H9 (cell line): ENCODE data around the gene FAM227B. TPM values are rescaled to one million over a fixed set of nuclear protein-coding genes. Genes with fewer than 3 reads are reported as not detected.

Source experiments
- DNase-seq: peaks from one replicate; pipeline ENCODE4 v3.0.0-alpha.2; 2017
- H2AFZ ChIP-seq: one replicate; pipeline ENCODE4 v1.6.1; 2013; ENCODE audit warnings: mild to moderate bottlenecking, low read length, control low read depth, moderate library complexity
- H2AK5ac ChIP-seq: 2 replicates; pipeline ENCODE4 v1.6.1; 2013; ENCODE audit warnings: low read length, control low read depth, mixed read lengths; ENCODE audit not compliant: insufficient read length
- H2BK120ac ChIP-seq: one replicate; pipeline ENCODE4 v1.6.1; 2013; ENCODE audit warnings: low read depth, mild to moderate bottlenecking, low read length, control low read depth, inconsistent platforms; ENCODE audit not compliant: poor library complexity, severe bottlenecking
- H2BK12ac ChIP-seq: 2 replicates; pipeline ENCODE4 v1.6.1; 2013; ENCODE audit warnings: low read length, control low read depth, mixed read lengths, low read depth; ENCODE audit not compliant: insufficient read length
- H2BK15ac ChIP-seq: 2 replicates; pipeline ENCODE4 v1.6.1; 2013; ENCODE audit warnings: low read depth, low read length, control low read depth
- H2BK20ac ChIP-seq: one replicate; pipeline ENCODE4 v1.6.1; 2013; ENCODE audit warnings: low read depth, mild to moderate bottlenecking, low read length, control low read depth, inconsistent platforms; ENCODE audit not compliant: poor library complexity, severe bottlenecking
- H2BK5ac ChIP-seq: 2 replicates; pipeline ENCODE4 v1.6.1; 2013; ENCODE audit warnings: low read length, control low read depth, mixed read lengths; ENCODE audit not compliant: insufficient read length
- H3K14ac ChIP-seq: 2 replicates; pipeline ENCODE4 v1.6.1; 2013; ENCODE audit warnings: low read length, control low read depth; ENCODE audit not compliant: insufficient read depth
- H3K18ac ChIP-seq: 2 replicates; pipeline ENCODE4 v1.6.1; 2013; ENCODE audit warnings: low read depth, mild to moderate bottlenecking, mixed read lengths, low read length, control low read depth; ENCODE audit not compliant: insufficient read length
- H3K23ac ChIP-seq: 2 replicates; pipeline ENCODE4 v1.6.1; 2013; ENCODE audit warnings: low read length, control low read depth, mixed read lengths, low read depth; ENCODE audit not compliant: insufficient read length
- H3K23me2 ChIP-seq: 2 replicates; pipeline ENCODE4 v1.6.1; 2013; ENCODE audit warnings: low read depth, mild to moderate bottlenecking, mixed read lengths, low read length, control low read depth; ENCODE audit not compliant: insufficient read length, poor library complexity, severe bottlenecking
- H3K27ac ChIP-seq: 2 replicates; pipeline ENCODE4 v1.5.1; 2013; ENCODE audit warnings: low read length, control low read depth, mixed read lengths, low read depth; ENCODE audit not compliant: insufficient read length
- H3K27me3 ChIP-seq: 2 replicates; pipeline ENCODE4 v1.6.1; 2013; ENCODE audit warnings: low read length, control low read depth, inconsistent platforms; ENCODE audit not compliant: insufficient read depth
- H3K4ac ChIP-seq: 2 replicates; pipeline ENCODE4 v1.6.1; 2013; ENCODE audit warnings: low read depth, mild to moderate bottlenecking, control low read depth, inconsistent platforms, low read length, moderate library complexity
- H3K4me1 ChIP-seq: 2 replicates; pipeline ENCODE4 v1.6.1; 2013; ENCODE audit warnings: low read length, control low read depth, inconsistent platforms; ENCODE audit not compliant: insufficient read depth
- H3K4me2 ChIP-seq: 2 replicates; pipeline ENCODE4 v1.6.1; 2013; ENCODE audit warnings: low read length, control low read depth, mixed read lengths; ENCODE audit not compliant: insufficient read length, insufficient read depth
- H3K56ac ChIP-seq: 2 replicates; pipeline ENCODE4 v1.6.1; 2013; ENCODE audit warnings: low read depth, mild to moderate bottlenecking, mixed read lengths, low read length, control low read depth; ENCODE audit not compliant: insufficient read length
- H3K79me1 ChIP-seq: 2 replicates; pipeline ENCODE4 v1.6.1; 2013; ENCODE audit warnings: low read depth, mild to moderate bottlenecking, moderate library complexity, low read length, control low read depth, inconsistent platforms; ENCODE audit not compliant: insufficient read depth, poor library complexity, severe bottlenecking
- H3K79me2 ChIP-seq: 2 replicates; pipeline ENCODE4 v1.6.1; 2013; ENCODE audit warnings: low read length, control low read depth, inconsistent platforms; ENCODE audit not compliant: insufficient read depth
- H3K9ac ChIP-seq: 2 replicates; pipeline ENCODE4 v1.6.1; 2013; ENCODE audit warnings: low read length, control low read depth, mixed read lengths; ENCODE audit not compliant: insufficient read length; ENCODE audit errors: extremely low read depth
- H3K9me3 ChIP-seq: one replicate; pipeline ENCODE4 v1.6.1; 2013; ENCODE audit warnings: low read depth, low read length, inconsistent platforms; ENCODE audit not compliant: control insufficient read depth
- H3T11ph ChIP-seq: one replicate; pipeline ENCODE4 v1.6.1; 2013; ENCODE audit warnings: mild to moderate bottlenecking, low read length, control low read depth, inconsistent platforms
- H4K20me1 ChIP-seq: one replicate; pipeline ENCODE4 v1.6.1; 2013; ENCODE audit not compliant: control insufficient read depth, insufficient read length, insufficient read depth
- H4K5ac ChIP-seq: 2 replicates; pipeline ENCODE4 v1.6.1; 2013; ENCODE audit warnings: low read depth, mild to moderate bottlenecking, mixed read lengths, low read length, control low read depth; ENCODE audit not compliant: insufficient read length
- H4K8ac ChIP-seq: replicated peaks from 2 replicates; pipeline ENCODE4 v1.6.1; 2013; ENCODE audit warnings: low read length, control low read depth, mixed read lengths, low read depth; ENCODE audit not compliant: insufficient read length
- H4K91ac ChIP-seq: 2 replicates; pipeline ENCODE4 v1.6.1; 2013; ENCODE audit warnings: low read depth, mild to moderate bottlenecking, moderate library complexity, mixed read lengths, low read length, control low read depth; ENCODE audit not compliant: insufficient read length
- H3K27ac Mint-ChIP-seq, 3 experiments: 2 replicates in 2 of 3; 3 replicates in 1 of 3; pipeline ENCODE4 v1.8.0; 2020 to 2021; ENCODE audit warnings: mixed read lengths in 3 of 3, mild to moderate bottlenecking in 1 of 3, moderate library complexity in 1 of 3
- H3K27me3 Mint-ChIP-seq: 2 replicates; pipeline ENCODE4 v1.8.0; 2021; ENCODE audit warnings: low read depth, mild to moderate bottlenecking, moderate library complexity, mixed read lengths
- H3K36me3 Mint-ChIP-seq, 3 experiments: 2 replicates in 2 of 3; 3 replicates in 1 of 3; pipeline ENCODE4 v1.8.0; 2020 to 2021; ENCODE audit warnings: low read depth in 3 of 3, mixed read lengths in 3 of 3; ENCODE audit not compliant: insufficient read depth in 1 of 3
- H3K4me1 Mint-ChIP-seq, 2 experiments: 2 replicates each; pipeline ENCODE4 v1.8.0; 2020; ENCODE audit warnings: mixed read lengths in 2 of 2
- H3K4me3 Mint-ChIP-seq, 2 experiments: 2 replicates in 1 of 2; 3 replicates in 1 of 2; pipeline ENCODE4 v1.8.0; 2020 to 2021; ENCODE audit warnings: mild to moderate bottlenecking in 2 of 2, mixed read lengths in 2 of 2, moderate library complexity in 1 of 2
- H3K9me3 Mint-ChIP-seq, 2 experiments: 2 replicates in 1 of 2; 3 replicates in 1 of 2; pipeline ENCODE4 v1.8.0; 2020; ENCODE audit warnings: mild to moderate bottlenecking in 2 of 2, mixed read lengths in 2 of 2, moderate library complexity in 1 of 2
- CTCF ChIP-seq: fragments of 200-600 bp; sonication (generic); conservative IDR thresholded peaks from 3 replicates; pipeline ENCODE4 v1.8.0; 2021; ENCODE audit warnings: antibody characterized with exemption, mild to moderate bottlenecking
- WGBS: extraction: QIAGEN DNeasy Blood & Tissue Kit; methylation state at CpG from one replicate; pipeline ENCODE4 v1.1.7; 2013; ENCODE audit warnings: missing lambda C conversion rate, low lambda C conversion rate, mixed read lengths; ENCODE audit not compliant: insufficient read length; ENCODE audit errors: extremely low coverage; 5-methylcytosine and 5-hydroxymethylcytosine counted together
- total RNA-seq: library from RNA; stranded (reverse); gene quantifications from 2 replicates; pipeline ENCODE4 v1.2.1, GENCODE V29; 2021

FAM227B gene
- total RNA-seq, 1 experiment from 2014 or later, result 5.5 TPM

DNA sequence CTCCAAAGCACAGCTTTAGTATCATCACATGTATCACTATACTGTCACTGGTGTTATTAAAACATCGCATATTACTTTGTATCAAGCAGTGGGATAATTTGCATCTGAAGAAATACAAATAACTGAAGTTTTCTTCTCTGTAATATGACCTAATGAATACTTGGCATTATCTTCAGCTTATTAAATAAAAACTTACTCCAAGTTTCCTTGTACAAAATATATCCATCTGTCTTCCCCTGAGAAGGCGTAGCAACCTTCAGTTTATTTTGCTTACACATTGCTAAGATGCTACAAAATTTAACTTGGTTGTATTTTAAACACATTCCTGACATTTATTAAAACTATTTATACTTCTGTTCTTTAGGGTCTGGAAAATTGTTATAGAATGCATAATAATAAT, 183.9 kb downstream of the FAM227B start:
- Histone ChIP-seq H2BK12ac (no peak overlapping the region), H3K14ac (no peak overlapping the region), H3K27ac (no peak overlapping the region), H3K4me2 (no peak overlapping the region), H3K9ac (no peak overlapping the region), H2BK15ac (no peak overlapping the region), H4K20me1 (no peaks in the 10 kb centered on the region), H3K79me1 (no peaks in the 10 kb centered on the region), H3K4me1 (no peaks in the 10 kb centered on the region; the same call in 1 of the 2 replicates), H3K23ac (no peak overlapping the region), H4K8ac (no peak overlapping the region), H2BK5ac (no peak overlapping the region), H3K18ac (no peak overlapping the region), H3K56ac (no peak overlapping the region), H4K5ac (no peak overlapping the region), H3K9me3 (no peaks in the 10 kb centered on the region), H4K91ac (no peak overlapping the region), H3K4ac (no peak overlapping the region), H3T11ph (no peak overlapping the region), H2AFZ (no peak overlapping the region), H2BK20ac (no peak overlapping the region), H3K79me2 (no peaks in the 10 kb centered on the region), H3K27me3 (no peaks in the 10 kb centered on the region), H2BK120ac (no peak overlapping the region), H3K23me2 (no peaks in the 10 kb centered on the region), H2AK5ac (no peak overlapping the region)
- H3K36me3 Mint-ChIP-seq, result no peaks in the 10 kb centered on the region
- no peak overlapping the region for H3K4me3 Mint-ChIP-seq
- no peak overlapping the region for H3K27ac Mint-ChIP-seq
- no peaks in the 10 kb centered on the region for H3K9me3 Mint-ChIP-seq
- no peak for TF ChIP-seq CTCF
- DNase-seq, result no peak
- peaks cover 3 to 5% of the 10 kb centered on the region in 2 experiments; a peak in 2 of 4 replicates for H3K4me1 Mint-ChIP-seq
- no peaks in the 10 kb centered on the region for H3K27me3 Mint-ChIP-seq
- no CpG with 5 or more reads among the region's 2 CpGs for WGBS
